ENCODE results near the gene IREB2.

Gene IREB2

DNA sequence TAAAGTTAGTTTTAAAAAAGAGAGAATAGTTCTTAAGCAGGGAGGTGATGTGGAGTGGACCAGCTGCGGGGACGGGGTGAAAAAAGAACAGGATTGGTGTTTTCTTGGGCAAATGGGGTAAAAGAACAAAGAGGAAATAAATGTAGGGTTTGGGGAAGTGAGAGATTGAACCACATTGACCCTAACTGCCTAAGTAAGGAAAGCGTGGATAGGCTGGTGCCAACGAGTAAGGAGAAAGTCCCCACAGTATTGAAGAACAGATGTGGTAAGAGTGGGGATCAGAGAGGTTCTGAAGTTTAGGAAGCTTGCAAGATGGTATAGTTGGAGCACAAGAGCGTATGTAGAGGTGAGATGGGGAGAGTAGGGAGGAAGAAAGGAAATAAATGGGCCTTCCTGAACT, 17.0 kb downstream of the IREB2 start:
- H3K27me3 ChIP-seq (ENCODE audit: insufficient read depth, insufficient read length) = no peaks in the 10 kb centered on the region
- H3K4me1 ChIP-seq (ENCODE audit: insufficient read depth, insufficient read length) = no peaks in the 10 kb centered on the region
- no peak for DNase-seq (ENCODE audit: low read depth, low spot score)
- TF ChIP-seq ZNF274 (IDR thresholded peaks at IDR 0.05; ENCODE audit: low read depth, low read length) (no peak), YY1 (IDR thresholded peaks at IDR 0.05; ENCODE audit: insufficient read depth, insufficient read length) (no peak), SUZ12 (IDR thresholded peaks at IDR 0.05; ENCODE audit: extremely low read depth, insufficient read depth, insufficient read length) (no peak)
- no peaks in the 10 kb centered on the region for H3K9me3 ChIP-seq (ENCODE audit: insufficient read depth, low read length)
- no peak overlapping the region for H3K4me3 ChIP-seq (ENCODE audit: insufficient read length, low read depth)
- H3K9ac ChIP-seq (ENCODE audit: insufficient read length, low read depth) = no peak overlapping the region
- peaks cover 19% of the 10 kb centered on the region for H3K36me3 ChIP-seq (ENCODE audit: insufficient read depth, insufficient read length, low read length)

- no peaks in the 10 kb centered on the region for H3K27me3 ChIP-seq (ENCODE audit: insufficient read depth, insufficient read length)
- no peak overlapping the region for H3K4me3 ChIP-seq (ENCODE audit: insufficient read length, low read depth)
- H3K9me3 ChIP-seq (ENCODE audit: insufficient read depth, low read length) = no peaks in the 10 kb centered on the region
- H3K9ac ChIP-seq (ENCODE audit: insufficient read length, low read depth) = no peak overlapping the region
- peaks cover 14% of the 10 kb centered on the region for H3K36me3 ChIP-seq (ENCODE audit: insufficient read depth, insufficient read length, low read length)
- TF ChIP-seq YY1 (IDR thresholded peaks at IDR 0.05; ENCODE audit: insufficient read depth, insufficient read length) (no peak), SUZ12 (IDR thresholded peaks at IDR 0.05; ENCODE audit: extremely low read depth, insufficient read depth, insufficient read length) (no peak)
- H3K4me1 ChIP-seq (ENCODE audit: insufficient read depth, insufficient read length) = no peaks in the 10 kb centered on the region
- DNase-seq (ENCODE audit: low read depth, low spot score) = no peak
Observed at GRCh38 chr15:78455749-78456148, 17.7 kb downstream of the IREB2 start.

DNA sequence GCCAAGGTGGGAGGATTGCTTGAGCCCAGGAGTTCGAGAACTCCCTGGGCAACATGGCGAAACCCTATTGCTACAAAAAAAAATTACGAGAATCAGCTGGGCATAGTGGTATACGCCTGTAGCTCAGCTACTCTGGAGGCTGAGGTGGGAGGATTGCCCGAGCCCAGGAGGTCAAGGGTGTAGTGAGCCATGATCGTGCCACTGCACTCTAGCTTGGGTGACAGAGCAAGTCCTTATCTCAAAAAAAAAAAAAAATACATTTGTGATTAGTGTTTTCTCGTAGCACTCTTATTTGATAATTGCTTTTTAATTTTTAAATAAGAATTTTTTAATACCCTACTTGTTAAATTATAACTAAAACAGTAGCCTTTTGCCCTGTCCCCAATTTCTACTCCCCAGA, 18.4 kb downstream of the IREB2 start:
- Histone ChIP-seq H3K9me3 (ENCODE audit: insufficient read depth, low read length) (no peaks in the 10 kb centered on the region), H3K4me1 (ENCODE audit: insufficient read depth, insufficient read length) (no peaks in the 10 kb centered on the region), H3K27me3 (ENCODE audit: insufficient read depth, insufficient read length) (no peaks in the 10 kb centered on the region), H3K4me3 (ENCODE audit: insufficient read length, low read depth) (no peak overlapping the region), H3K36me3 (ENCODE audit: insufficient read depth, insufficient read length, low read length) (peaks cover 16% of the 10 kb centered on the region), H3K9ac (ENCODE audit: insufficient read length, low read depth) (no peak overlapping the region)
- TF ChIP-seq SUZ12 (IDR thresholded peaks at IDR 0.05; ENCODE audit: extremely low read depth, insufficient read depth, insufficient read length) = no peak
- no peak for TF ChIP-seq YY1 (IDR thresholded peaks at IDR 0.05; ENCODE audit: insufficient read depth, insufficient read length)
- TF ChIP-seq ZNF274 (IDR thresholded peaks at IDR 0.05; ENCODE audit: low read depth, low read length) = no peak
- no peak for DNase-seq (ENCODE audit: low read depth, low spot score)

- no peak for DNase-seq (ENCODE audit: low read depth, low spot score)
- Histone ChIP-seq H3K36me3 (ENCODE audit: insufficient read depth, insufficient read length, low read length) (peaks cover 13% of the 10 kb centered on the region), H3K27me3 (ENCODE audit: insufficient read depth, insufficient read length) (no peaks in the 10 kb centered on the region), H3K9ac (ENCODE audit: insufficient read length, low read depth) (no peak overlapping the region), H3K4me1 (ENCODE audit: insufficient read depth, insufficient read length) (no peaks in the 10 kb centered on the region), H3K9me3 (ENCODE audit: insufficient read depth, low read length) (no peaks in the 10 kb centered on the region), H3K4me3 (ENCODE audit: insufficient read length, low read depth) (no peak overlapping the region)
- TF ChIP-seq ZNF274 (IDR thresholded peaks at IDR 0.05; ENCODE audit: low read depth, low read length) = no peak
Observed at GRCh38 chr15:78457101-78457500, 19.1 kb downstream of the IREB2 start.

- peaks cover 44% of the 10 kb centered on the region for H3K36me3 ChIP-seq (ENCODE audit: insufficient read depth, insufficient read length, low read length)
- H3K4me3 ChIP-seq (ENCODE audit: insufficient read length, low read depth) = no peak overlapping the region
- H3K9me3 ChIP-seq (ENCODE audit: insufficient read depth, low read length) = no peaks in the 10 kb centered on the region
- DNase-seq (ENCODE audit: low read depth, low spot score) = no peak
- H3K9ac ChIP-seq (ENCODE audit: insufficient read length, low read depth) = no peak overlapping the region
- no peak for TF ChIP-seq ZNF274 (IDR thresholded peaks at IDR 0.05; ENCODE audit: low read depth, low read length)
- TF ChIP-seq SUZ12 (IDR thresholded peaks at IDR 0.05; ENCODE audit: extremely low read depth, insufficient read depth, insufficient read length) = no peak
- no peak for TF ChIP-seq YY1 (IDR thresholded peaks at IDR 0.05; ENCODE audit: insufficient read depth, insufficient read length)
- H3K27me3 ChIP-seq (ENCODE audit: insufficient read depth, insufficient read length) = no peaks in the 10 kb centered on the region
- no peaks in the 10 kb centered on the region for H3K4me1 ChIP-seq (ENCODE audit: insufficient read depth, insufficient read length)
Observed at GRCh38 chr15:78460737-78461136, 22.7 kb downstream of the IREB2 start.

DNA sequence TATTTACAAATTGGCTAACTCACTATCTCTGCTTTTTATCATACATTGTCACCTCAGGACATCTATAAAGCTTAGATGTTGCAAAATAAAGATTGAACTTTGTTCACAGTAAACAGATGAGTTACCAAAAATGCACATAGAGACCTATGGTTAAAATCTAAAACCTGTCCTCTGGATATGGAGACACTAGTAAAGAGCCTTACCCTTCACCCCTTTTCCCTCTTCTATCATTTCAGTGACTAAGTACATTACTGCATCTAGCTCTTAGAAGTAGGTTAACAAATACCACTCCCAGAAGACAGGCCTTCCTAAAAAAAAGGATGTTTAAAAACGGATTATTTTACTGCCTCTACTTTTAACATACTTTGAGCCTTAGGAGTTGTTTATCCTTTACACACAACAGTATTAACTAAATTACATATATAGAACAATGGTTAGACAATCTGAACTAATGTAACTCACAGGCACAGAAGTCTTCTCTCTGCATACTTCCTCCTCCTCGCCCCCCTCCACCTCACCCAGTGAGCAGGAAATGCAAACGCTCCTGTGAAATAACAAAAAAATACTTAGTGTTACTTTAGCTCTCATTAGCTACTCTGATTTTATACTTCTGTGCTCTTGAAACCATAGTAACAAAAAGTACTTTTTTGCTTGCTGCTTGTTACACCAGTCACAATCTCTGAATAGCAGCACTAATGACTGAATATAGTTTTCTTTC, 23.3 kb downstream of the IREB2 start:
- Histone ChIP-seq H3K4me3 (ENCODE audit: insufficient read length, low read depth) (no peak overlapping the region), H3K36me3 (ENCODE audit: insufficient read depth, insufficient read length, low read length) (peaks cover 49% of the 10 kb centered on the region), H3K9ac (ENCODE audit: insufficient read length, low read depth) (no peak overlapping the region), H3K4me1 (ENCODE audit: insufficient read depth, insufficient read length) (no peaks in the 10 kb centered on the region), H3K27me3 (ENCODE audit: insufficient read depth, insufficient read length) (no peaks in the 10 kb centered on the region), H3K9me3 (ENCODE audit: insufficient read depth, low read length) (no peaks in the 10 kb centered on the region)
- no peak for DNase-seq (ENCODE audit: low read depth, low spot score)
- no peak for TF ChIP-seq SUZ12 (IDR thresholded peaks at IDR 0.05; ENCODE audit: extremely low read depth, insufficient read depth, insufficient read length)
- no peak for TF ChIP-seq YY1 (IDR thresholded peaks at IDR 0.05; ENCODE audit: insufficient read depth, insufficient read length)
- TF ChIP-seq ZNF274 (IDR thresholded peaks at IDR 0.05; ENCODE audit: low read depth, low read length) = no peak

DNA sequence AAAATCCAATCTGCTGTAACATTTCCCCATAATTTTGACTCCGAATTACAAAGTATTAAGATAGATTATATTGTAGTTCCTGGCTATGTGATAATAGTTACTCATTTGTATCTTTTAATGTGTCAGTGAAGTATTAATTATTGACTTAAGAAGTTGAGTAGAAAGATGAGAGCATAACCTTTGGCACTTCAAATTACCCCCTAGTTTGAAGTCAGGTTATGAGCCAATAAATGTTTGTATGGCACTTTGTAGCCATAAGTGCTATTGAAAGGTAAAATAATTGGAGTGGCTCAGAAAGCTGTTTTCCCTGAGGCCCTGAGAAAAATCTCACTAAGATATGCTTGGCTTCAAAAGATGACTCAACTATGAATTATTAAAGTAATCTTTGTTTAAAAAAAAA, 31.0 kb downstream of the IREB2 start:
- TF ChIP-seq SUZ12 (IDR thresholded peaks at IDR 0.05; ENCODE audit: extremely low read depth, insufficient read depth, insufficient read length) (no peak), ZNF274 (IDR thresholded peaks at IDR 0.05; ENCODE audit: low read depth, low read length) (no peak), YY1 (IDR thresholded peaks at IDR 0.05; ENCODE audit: insufficient read depth, insufficient read length) (no peak)
- Histone ChIP-seq H3K9me3 (ENCODE audit: insufficient read depth, low read length) (no peaks in the 10 kb centered on the region), H3K36me3 (ENCODE audit: insufficient read depth, insufficient read length, low read length) (peaks cover 93% of the 10 kb centered on the region)

More for the DNA sequence above, 31.0 kb downstream of the IREB2 start:
- Histone ChIP-seq H3K4me1 (ENCODE audit: insufficient read depth, insufficient read length) (no peaks in the 10 kb centered on the region), H3K4me3 (ENCODE audit: insufficient read length, low read depth) (no peak overlapping the region), H3K9ac (ENCODE audit: insufficient read length, low read depth) (no peak overlapping the region), H3K27me3 (ENCODE audit: insufficient read depth, insufficient read length) (no peaks in the 10 kb centered on the region)
- no peak for DNase-seq (ENCODE audit: low read depth, low spot score)

All from NT2/D1 (cell line).